H1 (cell line): Measurements from ENCODE around the gene MEGF9. TPM values are rescaled to one million over a fixed set of nuclear protein-coding genes. Genes with fewer than 3 reads are reported as not detected.

Experiments
- CTCF ChIA-PET: fragments of 300-600 bp; sonication (Branson Sonifier 250); formaldehyde crosslinking; loops from one replicate; lab custom pipeline; 2021; ENCODE audit not compliant: partially characterized antibody; lab: Charles Lee
- POLR2A ChIA-PET: fragments of 300-600 bp; sonication (Branson Sonifier 250); formaldehyde crosslinking; loops from one replicate; lab custom pipeline; 2021; ENCODE audit warnings: inconsistent platforms; ENCODE audit not compliant: partially characterized antibody; lab: Charles Lee
- DNase-seq, 2 experiments: peaks; one replicate each; pipeline versions ENCODE4 v3.0.0 to v3.0.0-alpha.2; 2010 to 2022; ENCODE audit warnings: low spot score in 2 of 2, low read depth in 1 of 2, mixed read lengths in 1 of 2
- FAIRE-seq: peaks from 2 replicates; lab custom pipeline; 2011; peaks lifted over from hg19 to GRCh38; lab: Jason Lieb, UNC
- H2AFZ ChIP-seq: 2 replicates; pipeline ENCODE4 v1.8.1; 2012; ENCODE audit warnings: low read length, inconsistent platforms
- H2AK5ac ChIP-seq: 2 replicates; pipeline ENCODE4 v1.6.1; 2013; ENCODE audit warnings: low read depth, low read length
- H2BK120ac ChIP-seq: replicated peaks from 2 replicates; pipeline ENCODE3; 2013; ENCODE audit warnings: low read depth, low read length, inconsistent platforms
- H2BK12ac ChIP-seq: 2 replicates; pipeline ENCODE4 v1.6.1; 2013; ENCODE audit warnings: low read depth, low read length
- H2BK15ac ChIP-seq: 2 replicates; pipeline ENCODE4 v1.6.1; 2013; ENCODE audit warnings: low read length
- H2BK20ac ChIP-seq: 2 replicates; pipeline ENCODE4 v1.6.1; 2013; ENCODE audit warnings: low read length
- H2BK5ac ChIP-seq: 2 replicates; pipeline ENCODE4 v1.6.1; 2013; ENCODE audit warnings: low read depth, low read length
- H3K14ac ChIP-seq: 2 replicates; pipeline ENCODE4 v1.6.1; 2013; ENCODE audit warnings: inconsistent platforms; ENCODE audit not compliant: insufficient read length
- H3K18ac ChIP-seq: 2 replicates; pipeline ENCODE4 v1.6.1; 2013; ENCODE audit warnings: low read length; ENCODE audit errors: extremely low read depth
- H3K23ac ChIP-seq: 2 replicates; pipeline ENCODE4 v1.6.1; 2013; ENCODE audit warnings: inconsistent platforms; ENCODE audit not compliant: insufficient read length
- H3K23me2 ChIP-seq: 2 replicates; pipeline ENCODE4 v1.6.1; 2013; ENCODE audit warnings: low read depth, low read length
- H3K27ac ChIP-seq: 2 replicates; pipeline ENCODE4 v1.6.1; 2011; ENCODE audit warnings: low read depth, low read length, inconsistent platforms
- H3K27me3 ChIP-seq, 4 experiments: replicated peaks in 1 of 4; 1 replicate in 1 of 4; 2 replicates in 3 of 4; pipeline versions ENCODE4 v1.6.1 to v1.8.1; 2011 to 2013; ENCODE audit warnings: low read length in 3 of 4, mild to moderate bottlenecking in 3 of 4, inconsistent platforms in 2 of 4, mixed read lengths in 2 of 4, moderate library complexity in 1 of 4; ENCODE audit not compliant: control insufficient read depth in 3 of 4, insufficient read depth in 3 of 4; ENCODE audit errors: extremely low read depth in 1 of 4
- H3K36me3 ChIP-seq, 4 experiments: 2 replicates each; pipeline versions ENCODE4 v1.6.1 to v1.8.1; 2011 to 2013; ENCODE audit warnings: mild to moderate bottlenecking in 4 of 4, low read length in 3 of 4, moderate library complexity in 2 of 4, control low read depth in 1 of 4, inconsistent platforms in 1 of 4; ENCODE audit not compliant: insufficient read depth in 4 of 4, control insufficient read depth in 2 of 4
- H3K4ac ChIP-seq: replicated peaks from 2 replicates; pipeline ENCODE3; 2013; ENCODE audit warnings: low read length, low read depth, mixed read lengths, inconsistent platforms; ENCODE audit not compliant: insufficient read length
- H3K4me1 ChIP-seq, 4 experiments: replicated peaks in 1 of 4; 1 replicate in 1 of 4; 2 replicates in 3 of 4; pipeline versions ENCODE4 v1.6.1 to v1.8.1; 2011 to 2013; ENCODE audit warnings: low read length in 3 of 4, inconsistent platforms in 2 of 4, mixed read lengths in 1 of 4; ENCODE audit not compliant: insufficient read depth in 4 of 4, control insufficient read depth in 3 of 4
- H3K4me2 ChIP-seq, 2 experiments: 2 replicates each; pipeline versions ENCODE4 v1.6.1 to v1.8.1; 2011 to 2013; ENCODE audit warnings: low read depth in 2 of 2, low read length in 2 of 2, control low read depth in 1 of 2, inconsistent platforms in 1 of 2, mild to moderate bottlenecking in 1 of 2; ENCODE audit not compliant: insufficient read depth in 1 of 2
- H3K4me3 ChIP-seq, 4 experiments: fragments of 200-600, 300-600 bp in 1 of 4; sonication (generic), shearing (Covaris generic), sonication (Bioruptor Twin) in 1 of 4; 2 replicates each; pipeline versions ENCODE4 v1.5.1 to v1.8.1; 2011 to 2016; ENCODE audit warnings: low read length in 4 of 4, low read depth in 3 of 4, control low read depth in 2 of 4, inconsistent platforms in 2 of 4, mild to moderate bottlenecking in 2 of 4, mixed read lengths in 1 of 4, moderate library complexity in 1 of 4; ENCODE audit not compliant: insufficient read depth in 2 of 4; ENCODE audit errors: extremely low read depth in 1 of 4
- H3K56ac ChIP-seq: replicated peaks from 2 replicates; pipeline ENCODE3; 2013; ENCODE audit warnings: low read depth, mild to moderate bottlenecking, mixed read lengths, low read length, inconsistent platforms; ENCODE audit not compliant: insufficient read length
- H3K79me1 ChIP-seq: 2 replicates; pipeline ENCODE4 v1.6.1; 2013; ENCODE audit warnings: low read depth, low read length, control low read depth
- H3K79me2 ChIP-seq, 2 experiments: 2 replicates each; pipeline versions ENCODE4 v1.6.1 to v1.8.1; 2012 to 2013; ENCODE audit warnings: low read length in 2 of 2, mild to moderate bottlenecking in 2 of 2, inconsistent platforms in 1 of 2; ENCODE audit not compliant: insufficient read depth in 2 of 2, control insufficient read depth in 1 of 2
- H3K9ac ChIP-seq, 4 experiments: replicated peaks in 1 of 4; 1 replicate in 1 of 4; 2 replicates in 3 of 4; pipeline versions ENCODE4 v1.6.1 to v1.8.1; 2011 to 2013; ENCODE audit warnings: low read depth in 3 of 4, low read length in 3 of 4, control low read depth in 2 of 4, mild to moderate bottlenecking in 2 of 4, moderate library complexity in 2 of 4, inconsistent platforms in 1 of 4; ENCODE audit errors: extremely low read depth in 1 of 4
- H3K9me3 ChIP-seq, 2 experiments: 2 replicates each; pipeline versions ENCODE4 v1.6.1 to v1.8.1; 2012 to 2013; ENCODE audit warnings: mild to moderate bottlenecking in 2 of 2, moderate library complexity in 2 of 2, control low read depth in 1 of 2, inconsistent platforms in 1 of 2, low read depth in 1 of 2, low read length in 1 of 2, mixed read lengths in 1 of 2; ENCODE audit not compliant: insufficient read depth in 2 of 2
- H4K20me1 ChIP-seq, 2 experiments: replicated peaks in 1 of 2; 2 replicates each; pipeline versions ENCODE3 to v1.8.1; 2011 to 2013; ENCODE audit warnings: inconsistent platforms in 2 of 2, low read length in 2 of 2, mild to moderate bottlenecking in 1 of 2; ENCODE audit not compliant: insufficient read depth in 2 of 2, control insufficient read depth in 1 of 2
- H4K5ac ChIP-seq: 2 replicates; pipeline ENCODE4 v1.6.1; 2013; ENCODE audit warnings: low read length, low read depth, mixed read lengths, inconsistent platforms; ENCODE audit not compliant: insufficient read length
- H4K8ac ChIP-seq: 2 replicates; pipeline ENCODE4 v1.8.0; 2013; ENCODE audit warnings: mild to moderate bottlenecking, moderate library complexity, low read length, inconsistent platforms; ENCODE audit not compliant: insufficient read depth; ENCODE audit errors: extremely low read depth
- H4K91ac ChIP-seq: replicated peaks from 2 replicates; pipeline ENCODE3; 2013; ENCODE audit warnings: low read length, mixed read lengths, inconsistent platforms; ENCODE audit not compliant: insufficient read length
- CEBPB ChIP-seq: IDR thresholded peaks from 2 replicates; pipeline ENCODE4 v1.6.1; 2012; ENCODE audit warnings: low read depth, low read length
- CHD2 ChIP-seq: IDR thresholded peaks from 2 replicates; pipeline ENCODE4 v1.6.1; 2012; ENCODE audit warnings: low read length, improper control_type of control experiment
- CTBP2 ChIP-seq: IDR thresholded peaks from 2 replicates; pipeline ENCODE4 v1.7.0; 2011; ENCODE audit warnings: borderline replicate concordance, mild to moderate bottlenecking, moderate library complexity, mixed read lengths, low read length; ENCODE audit not compliant: insufficient read depth, insufficient read length
- HDAC6 ChIP-seq: IDR thresholded peaks from one replicate; pipeline ENCODE4 v1.7.1; 2012; ENCODE audit warnings: low read depth, mild to moderate bottlenecking, inconsistent platforms, low read length, moderate library complexity
- JUN ChIP-seq: IDR thresholded peaks from 2 replicates; pipeline ENCODE4 v1.6.1; 2011; ENCODE audit warnings: low read depth, mild to moderate bottlenecking, improper control_type of control experiment, low read length
- KDM4A ChIP-seq: IDR thresholded peaks from one replicate; pipeline ENCODE4 v1.7.1; 2012; ENCODE audit warnings: low read depth, mild to moderate bottlenecking, moderate library complexity, low read length, inconsistent platforms; ENCODE audit not compliant: severe bottlenecking
- RXRA ChIP-seq: IDR thresholded peaks from 2 replicates; pipeline ENCODE4 v1.6.1; 2011; ENCODE audit warnings: low read depth, mild to moderate bottlenecking, low read length, moderate library complexity; ENCODE audit not compliant: insufficient read depth
- SAP30 ChIP-seq: fragments of 300-600 bp; sonication (generic); IDR thresholded peaks from 2 replicates; pipeline ENCODE4 v1.7.1; 2012; ENCODE audit warnings: low read length, moderate library complexity, mild to moderate bottlenecking, inconsistent platforms; ENCODE audit not compliant: insufficient read depth, insufficient replicate concordance
- SIN3A ChIP-seq, 2 experiments: IDR thresholded peaks in 1 of 2; conservative IDR thresholded peaks in 1 of 2; 2 replicates each; pipeline ENCODE4 v1.6.1; 2011 to 2012; ENCODE audit warnings: low read length in 2 of 2, improper control_type of control experiment in 1 of 2, low read depth in 1 of 2, mild to moderate bottlenecking in 1 of 2
- SIRT6 ChIP-seq: IDR thresholded peaks from one replicate; pipeline ENCODE4 v1.7.1; 2012; ENCODE audit warnings: low read length, inconsistent platforms
- SP1 ChIP-seq: IDR thresholded peaks from 2 replicates; pipeline ENCODE4 v1.6.1; 2011; ENCODE audit warnings: low read depth, low read length
- SRF ChIP-seq: IDR thresholded peaks from 2 replicates; pipeline ENCODE4 v1.6.1; 2011; ENCODE audit warnings: mild to moderate bottlenecking, low read depth, low read length, moderate library complexity
- TAF1 ChIP-seq: IDR thresholded peaks from 2 replicates; pipeline ENCODE4 v1.6.1; 2011; ENCODE audit warnings: mild to moderate bottlenecking, low read depth, low read length
- WGBS, 2 experiments: shearing (Covaris generic) in 1 of 2; methylation state at CpG; one replicate each; pipeline versions ENCODE4 v1.1.6 to v1.1.7; 2013 to 2015; ENCODE audit warnings: low lambda C conversion rate in 2 of 2, mixed read lengths in 2 of 2, inconsistent platforms in 1 of 2, low coverage in 1 of 2, missing lambda C conversion rate in 1 of 2; ENCODE audit not compliant: insufficient replicate concordance in 2 of 2, insufficient coverage in 1 of 2, insufficient read length in 1 of 2; ENCODE audit errors: extremely low coverage in 1 of 2, missing lambda C conversion rate in 1 of 2; 5-methylcytosine and 5-hydroxymethylcytosine counted together
- polyA plus RNA-seq, 7 experiments: library from polyadenylated mRNA; depleted of rRNA in 3 of 7; stranded (reverse) in 5 of 7; unstranded in 2 of 7; fragments of >200 nt in 5 of 7; fragments of 200-250 nt in 2 of 7; gene quantifications; 1 replicate in 5 of 7; 2 replicates in 1 of 7; 4 replicates in 1 of 7; pipeline versions ENCODE4 v1.2.1 to v1.2.3, GENCODE V29; 2011 to 2013; ENCODE audit warnings: missing spikeins in 2 of 7, mixed read lengths in 2 of 7
- total RNA-seq: library from RNA; stranded (reverse); fragmentation: NEBNext Ultra II Directional; extraction: Animal tissue kit (Norgen Biotek cat#: 25700); gene quantifications from 2 replicates; pipeline ENCODE4 v1.2.1, GENCODE V29; 2021
- TF ChIP-seq, protein P1 (sequence below): IDR thresholded peaks from 2 replicates; pipeline ENCODE4 v1.6.1; 2012; ENCODE audit warnings: inconsistent platforms

Gene MEGF9
- total and polyA plus RNA-seq, 2 of the 8 experiments (the other 6 are each of a cell fraction or from before 2014, with no cell fraction given) = 0.45 to 1.8 TPM

DNA sequence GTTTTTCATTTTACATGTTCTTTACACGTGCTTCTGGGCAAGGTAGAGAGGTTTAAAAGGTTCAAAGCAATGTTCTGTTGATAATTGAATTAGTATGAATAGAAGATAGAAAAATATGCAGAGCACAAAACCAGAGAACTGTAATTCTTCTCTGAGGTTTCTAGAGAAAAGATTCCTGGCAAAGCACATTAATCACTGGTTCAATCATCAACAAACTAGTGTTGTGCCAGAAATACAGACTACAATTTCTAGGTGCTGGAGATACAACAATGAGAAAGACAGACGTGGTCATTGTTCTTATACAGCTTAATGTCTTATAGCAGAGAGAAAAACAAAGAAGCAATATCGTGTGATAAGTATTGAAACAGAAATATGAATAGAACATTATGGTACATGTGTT lies 25.5 kb downstream of the MEGF9 start:
- no peak overlapping the region for H3K4ac ChIP-seq
- no peaks in the 10 kb centered on the region for H3K9me3 ChIP-seq
- H3K23ac ChIP-seq = no peak overlapping the region
- no peak overlapping the region for H4K8ac ChIP-seq
- no peak overlapping the region for H2AFZ ChIP-seq
- no peak overlapping the region for H2BK12ac ChIP-seq
- CTCF ChIA-PET = interaction anchor here (0.6 kb wide), 1 partner anchor 66 kb away, joined by 3 read pairs; no protein-coding TSS in a partner anchor
- H3K23me2 ChIP-seq = no peaks in the 10 kb centered on the region
- TF ChIP-seq KDM4A (no peak), CEBPB (no peak), SIN3A (conservative IDR thresholded peaks at IDR 0.05 in 1 of 2, IDR thresholded peaks at IDR 0.05 in 1 of 2; ENCODE audit: low read depth in 1 of 2, low read length in 2 of 2) (no peak), JUN (no peak), RXRA (no peak), SIRT6 (no peak), SRF (no peak), SP1 (no peak), CHD2 (no peak), HDAC6 (no peak), SAP30 (no peak), CTBP2 (no peak), TAF1 (no peak)
- TF ChIP-seq, protein P1, sequence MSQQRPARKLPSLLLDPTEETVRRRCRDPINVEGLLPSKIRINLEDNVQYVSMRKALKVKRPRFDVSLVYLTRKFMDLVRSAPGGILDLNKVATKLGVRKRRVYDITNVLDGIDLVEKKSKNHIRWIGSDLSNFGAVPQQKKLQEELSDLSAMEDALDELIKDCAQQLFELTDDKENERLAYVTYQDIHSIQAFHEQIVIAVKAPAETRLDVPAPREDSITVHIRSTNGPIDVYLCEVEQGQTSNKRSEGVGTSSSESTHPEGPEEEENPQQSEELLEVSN = no peak
- TF ChIP-seq, all 59 proteins: peak for 0
- Histone ChIP-seq H4K5ac (no peak overlapping the region), H2BK15ac (no peak overlapping the region), H3K14ac (no peak overlapping the region), H3K79me1 (no peaks in the 10 kb centered on the region), H3K9ac (no peak overlapping the region), H3K27ac (no peak overlapping the region), H3K4me2 (no peak overlapping the region), H4K91ac (no peak overlapping the region), H2BK5ac (no peak overlapping the region), H2BK20ac (no peak overlapping the region), H3K36me3 (no peaks in the 10 kb centered on the region), H3K56ac (no peak overlapping the region), H3K18ac (no peak overlapping the region), H3K79me2 (no peaks in the 10 kb centered on the region), H3K4me1 (no peaks in the 10 kb centered on the region), H4K20me1 (peaks cover 6 to 19% of the 10 kb centered on the region in 2 experiments), H2AK5ac (no peak overlapping the region), H2BK120ac (no peak overlapping the region), H3K27me3 (peaks cover 34 to 61% (median 56%) of the 10 kb centered on the region in 4 experiments), H3K4me3 (no peak overlapping the region)
- DNase-seq (no peak), FAIRE-seq (no peak)
- WGBS, 2 experiments = 55% methylated on average over 3 of the region's 3 CpGs; no CpG with 5 or more reads in 1 of the 2 experiments
- POLR2A ChIA-PET = interaction anchor here (0.5 kb wide), 1 partner anchor 66 kb away, joined by 3 read pairs; no protein-coding TSS in a partner anchor
